Endodermal cell (in vitro differentiated cells): ENCODE data around the gene DUXB. TPM values are rescaled to one million over a fixed set of nuclear protein-coding genes. Genes with fewer than 3 reads are reported as not detected.

Experiments
- DNase-seq: peaks from one replicate; pipeline ENCODE4 v3.0.0-alpha.2; 2017
- H3K27ac ChIP-seq: 2 replicates; pipeline ENCODE4 v1.5.1; 2013; ENCODE audit warnings: mild to moderate bottlenecking, low read depth, low read length, moderate library complexity
- H3K27me3 ChIP-seq: 2 replicates; pipeline ENCODE4 v1.6.1; 2013; ENCODE audit warnings: mild to moderate bottlenecking, low read length, moderate library complexity; ENCODE audit not compliant: insufficient read depth, control insufficient read depth, poor library complexity, severe bottlenecking
- H3K36me3 ChIP-seq: 2 replicates; pipeline ENCODE4 v1.7.0; 2013; ENCODE audit warnings: mild to moderate bottlenecking, low read length, moderate library complexity; ENCODE audit not compliant: control insufficient read depth, insufficient read depth
- H3K4me1 ChIP-seq: one replicate; pipeline ENCODE4 v1.7.0; 2013; ENCODE audit warnings: low read length; ENCODE audit not compliant: control insufficient read depth, insufficient read depth
- H3K4me3 ChIP-seq: 2 replicates; pipeline ENCODE4 v1.5.1; 2013; ENCODE audit warnings: mild to moderate bottlenecking, low read length, moderate library complexity
- H3K9ac ChIP-seq: 2 replicates; pipeline ENCODE4 v1.6.1; 2013; ENCODE audit warnings: mild to moderate bottlenecking, low read length, moderate library complexity; ENCODE audit not compliant: poor library complexity, severe bottlenecking; ENCODE audit errors: extremely low read depth
- H3K9me3 ChIP-seq: 2 replicates; pipeline ENCODE4 v1.6.1; 2013; ENCODE audit warnings: mild to moderate bottlenecking, low read length, moderate library complexity; ENCODE audit not compliant: control insufficient read depth
- H3K27ac Mint-ChIP-seq: 2 replicates; pipeline ENCODE4 v1.8.0; 2020; ENCODE audit warnings: mixed read lengths
- H3K27me3 Mint-ChIP-seq: 2 replicates; pipeline ENCODE4 v1.8.0; 2021; ENCODE audit warnings: mild to moderate bottlenecking, mixed read lengths; ENCODE audit not compliant: insufficient read depth
- H3K36me3 Mint-ChIP-seq: 2 replicates; pipeline ENCODE4 v1.8.0; 2020; ENCODE audit warnings: low read depth, mixed read lengths
- H3K4me1 Mint-ChIP-seq: 2 replicates; pipeline ENCODE4 v1.8.0; 2020; ENCODE audit warnings: mixed read lengths
- H3K4me3 Mint-ChIP-seq: 2 replicates; pipeline ENCODE4 v1.8.0; 2020; ENCODE audit warnings: mild to moderate bottlenecking, moderate library complexity, mixed read lengths
- H3K9me3 Mint-ChIP-seq: 2 replicates; pipeline ENCODE4 v1.8.0; 2020; ENCODE audit warnings: mild to moderate bottlenecking, mixed read lengths
- CTCF ChIP-seq: fragments of 200-600 bp; sonication (generic); conservative IDR thresholded peaks from 2 replicates; pipeline ENCODE4 v1.5.0; 2021; ENCODE audit warnings: antibody characterized with exemption, mild to moderate bottlenecking
- WGBS, 2 experiments: methylation state at CpG; one replicate each; pipeline versions ENCODE4 v1.1.5 to v1.1.7; 2013; ENCODE audit warnings: missing lambda C conversion rate in 2 of 2, mixed read lengths in 1 of 2; ENCODE audit not compliant: insufficient coverage in 1 of 2, insufficient read length in 1 of 2; 5-methylcytosine and 5-hydroxymethylcytosine counted together
- total RNA-seq, 2 donors: library from RNA; stranded (reverse); fragmentation: NEBNext Ultra II Directional in 1 of 2; extraction: Animal tissue kit (Norgen Biotek cat#: 25700) in 1 of 2; gene quantifications; 2 replicates in 1 of 2; 3 replicates in 1 of 2; pipeline ENCODE4 v1.2.1, GENCODE V29; 2021

The DUXB gene
- total RNA-seq, 2 donors from 2014 or later = not detected

DNA sequence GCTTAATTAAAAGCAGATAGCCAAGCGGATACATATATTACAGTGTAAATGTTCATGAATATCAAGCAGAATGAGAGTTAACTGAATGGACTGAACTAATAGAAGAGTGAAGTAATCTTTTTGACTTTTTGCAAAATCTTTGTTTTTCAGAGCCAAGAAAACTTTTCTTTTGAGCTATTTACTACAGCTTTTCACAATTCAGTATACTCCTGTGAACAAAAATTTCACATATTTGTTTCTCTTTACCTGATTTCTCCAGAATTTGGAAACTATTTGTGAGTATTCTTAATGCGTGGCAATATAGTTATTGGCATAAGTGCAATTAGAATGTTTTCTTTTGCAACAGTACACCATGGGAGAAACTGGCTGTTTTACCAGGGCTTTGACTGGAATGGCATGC, 9.1 kb upstream of the DUXB start:
- Mint-ChIP-seq H3K4me1 (no peaks in the 10 kb centered on the region), H3K27me3 (peaks cover 20% of the 10 kb centered on the region), H3K9me3 (peaks cover 56% of the 10 kb centered on the region), H3K36me3 (no peaks in the 10 kb centered on the region), H3K4me3 (no peak overlapping the region), H3K27ac (no peak overlapping the region)
- WGBS, 2 experiments = 91 to 100% methylated on average over 2 of the region's 2 CpGs
- Histone ChIP-seq H3K9ac (no peak overlapping the region), H3K9me3 (peaks cover 32% of the 10 kb centered on the region), H3K36me3 (no peaks in the 10 kb centered on the region), H3K4me3 (no peak overlapping the region), H3K4me1 (no peaks in the 10 kb centered on the region), H3K27ac (no peak overlapping the region), H3K27me3 (no peaks in the 10 kb centered on the region)
- TF ChIP-seq CTCF = no peak
- DNase-seq = no peak

DNA sequence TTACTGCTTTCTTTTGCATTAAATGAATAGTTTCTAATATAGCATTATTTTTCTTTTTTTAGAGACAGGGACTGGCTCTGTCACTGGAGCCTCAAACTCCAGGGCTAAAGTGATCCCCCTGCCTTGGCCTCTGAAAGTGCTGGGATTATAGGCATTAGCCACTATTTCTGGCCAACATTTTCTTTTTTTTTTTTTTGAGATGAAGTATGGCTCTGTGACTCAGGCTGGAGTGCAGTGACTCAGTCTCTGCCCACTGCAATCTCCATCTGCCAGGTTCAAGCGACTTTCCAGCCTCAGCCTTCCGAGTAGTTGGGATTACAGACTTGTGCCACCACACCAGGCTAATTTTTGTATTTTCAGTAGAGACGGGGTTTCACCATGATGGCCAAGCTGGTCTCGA, 2.0 kb upstream of the DUXB start:
- H3K27me3 Mint-ChIP-seq = peaks cover 9% of the 10 kb centered on the region
- H3K36me3 Mint-ChIP-seq = no peaks in the 10 kb centered on the region
- H3K4me1 Mint-ChIP-seq = peaks cover 4% of the 10 kb centered on the region
- no peak for DNase-seq
- H3K27ac Mint-ChIP-seq = no peak overlapping the region
- no peak for TF ChIP-seq CTCF
- H3K9ac ChIP-seq = no peak overlapping the region
- H3K4me1 ChIP-seq = no peaks in the 10 kb centered on the region
- H3K9me3 ChIP-seq = peaks cover 15% of the 10 kb centered on the region
- H3K4me3 Mint-ChIP-seq = no peak overlapping the region
- H3K36me3 ChIP-seq = no peaks in the 10 kb centered on the region
- H3K9me3 Mint-ChIP-seq = peaks cover 16% of the 10 kb centered on the region
- H3K4me3 ChIP-seq = no peak overlapping the region
- no peaks in the 10 kb centered on the region for H3K27me3 ChIP-seq
- H3K27ac ChIP-seq = no peak overlapping the region
- WGBS, 2 experiments = 93 to 95% methylated on average over 4 of the region's 4 CpGs

GRCh38 chr16:75702242-75702641, 981 bp upstream of the DUXB start:
- Mint-ChIP-seq H3K4me3 (no peak overlapping the region), H3K36me3 (no peaks in the 10 kb centered on the region), H3K4me1 (peaks cover 4% of the 10 kb centered on the region)

More at GRCh38 chr16:75702242-75702641, 981 bp upstream of the DUXB start:
- Histone ChIP-seq H3K27me3 (no peaks in the 10 kb centered on the region), H3K9ac (no peak overlapping the region), H3K27ac (no peak overlapping the region), H3K4me3 (no peak overlapping the region), H3K36me3 (no peaks in the 10 kb centered on the region), H3K9me3 (peaks cover 10% of the 10 kb centered on the region), H3K4me1 (no peaks in the 10 kb centered on the region)
- 72 to 75% methylated on average over 2 of the region's 2 CpGs for WGBS, 2 experiments
- Mint-ChIP-seq H3K27me3 (peaks cover 8% of the 10 kb centered on the region), H3K9me3 (peaks cover 15% of the 10 kb centered on the region), H3K27ac (no peak overlapping the region)
- no peak for DNase-seq
- no peak for TF ChIP-seq CTCF
